Fibroblast of lung (primary cell): Measurements from ENCODE around the gene PADI1.

ENCODE experiments used
- CTCF ChIP-seq, 2 donors: IDR thresholded peaks in 1 of 2; conservative IDR thresholded peaks in 1 of 2; 1 replicate in 1 of 2; 2 replicates in 1 of 2; pipeline ENCODE4 v1.5.1; 2011 to 2012; ENCODE audit warnings: low read length in 2 of 2, control low read depth in 1 of 2, inconsistent platforms in 1 of 2, low read depth in 1 of 2, mild to moderate bottlenecking in 1 of 2
- EZH2 ChIP-seq: IDR thresholded peaks from 2 replicates; pipeline ENCODE4 v1.5.1; 2012; ENCODE audit warnings: low read length, control low read depth, mild to moderate bottlenecking; ENCODE audit errors: missing control alignments

- TF ChIP-seq CTCF (conservative IDR thresholded peaks at IDR 0.05 in 1 of 2, IDR thresholded peaks at IDR 0.05 in 1 of 2; ENCODE audit: low read depth in 1 of 2, low read length in 2 of 2) (no peak), EZH2 (no peak)
These were observed 15.3 kb upstream of the PADI1 start for GRCh38 chr1:17189632-17189990.
